Testis (tissue), 2 donors: ENCODE data around the gene ARPC4.

Experiments
- POLR2A ChIP-seq: fragments of 450-650 bp; IDR thresholded peaks from one replicate; pipeline ENCODE4 v1.6.1; 2017; ENCODE audit warnings: antibody characterized with exemption, mild to moderate bottlenecking, moderate library complexity
- TF ChIP-seq, protein P1 (sequence below), 3 experiments: fragments of 450-650 bp in 2 of 3; fragments of 200-600 bp in 1 of 3; sonication (generic) in 1 of 3; IDR thresholded peaks; one replicate each; pipeline ENCODE4 v1.5.1; 2016 to 2019; ENCODE audit warnings: antibody characterized with exemption in 3 of 3, mild to moderate bottlenecking in 2 of 3, moderate library complexity in 1 of 3

DNA sequence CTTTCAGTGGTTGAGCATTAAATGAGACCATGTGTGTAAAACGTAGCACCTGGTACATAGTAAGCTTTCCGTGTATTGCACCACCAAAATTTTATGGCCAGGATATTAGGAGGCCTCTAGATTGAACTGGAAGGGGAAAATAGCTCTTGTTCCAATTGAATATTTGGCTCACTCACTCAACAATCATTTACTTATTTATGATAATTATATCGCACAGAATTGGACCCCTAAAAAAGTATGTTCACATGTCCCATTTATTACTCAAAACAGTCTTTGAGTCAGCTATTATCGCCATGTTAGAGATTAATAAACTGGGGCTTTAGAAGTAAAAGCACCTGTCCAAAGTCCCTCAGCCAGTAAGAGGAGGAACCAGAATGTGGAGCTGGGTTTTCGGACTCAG, 12.1 kb downstream of the ARPC4 start:
- TF ChIP-seq, protein P1, sequence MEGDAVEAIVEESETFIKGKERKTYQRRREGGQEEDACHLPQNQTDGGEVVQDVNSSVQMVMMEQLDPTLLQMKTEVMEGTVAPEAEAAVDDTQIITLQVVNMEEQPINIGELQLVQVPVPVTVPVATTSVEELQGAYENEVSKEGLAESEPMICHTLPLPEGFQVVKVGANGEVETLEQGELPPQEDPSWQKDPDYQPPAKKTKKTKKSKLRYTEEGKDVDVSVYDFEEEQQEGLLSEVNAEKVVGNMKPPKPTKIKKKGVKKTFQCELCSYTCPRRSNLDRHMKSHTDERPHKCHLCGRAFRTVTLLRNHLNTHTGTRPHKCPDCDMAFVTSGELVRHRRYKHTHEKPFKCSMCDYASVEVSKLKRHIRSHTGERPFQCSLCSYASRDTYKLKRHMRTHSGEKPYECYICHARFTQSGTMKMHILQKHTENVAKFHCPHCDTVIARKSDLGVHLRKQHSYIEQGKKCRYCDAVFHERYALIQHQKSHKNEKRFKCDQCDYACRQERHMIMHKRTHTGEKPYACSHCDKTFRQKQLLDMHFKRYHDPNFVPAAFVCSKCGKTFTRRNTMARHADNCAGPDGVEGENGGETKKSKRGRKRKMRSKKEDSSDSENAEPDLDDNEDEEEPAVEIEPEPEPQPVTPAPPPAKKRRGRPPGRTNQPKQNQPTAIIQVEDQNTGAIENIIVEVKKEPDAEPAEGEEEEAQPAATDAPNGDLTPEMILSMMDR (IDR thresholded peaks at IDR 0.05) = no peak
- no peak for TF ChIP-seq POLR2A
